GM12878 (cell line): Measurements from ENCODE around the gene MAD1L1.

ENCODE experiments used
- BACH1 ChIP-seq: fragments of 450-650 bp; IDR thresholded peaks from 2 replicates; pipeline ENCODE4 v1.6.1; 2017; ENCODE audit warnings: mild to moderate bottlenecking, borderline replicate concordance
- BCLAF1 ChIP-seq: fragments of 450-650 bp; IDR thresholded peaks from 2 replicates; pipeline ENCODE4 v1.6.1; 2017; ENCODE audit warnings: antibody characterized with exemption, mild to moderate bottlenecking, moderate library complexity
- JUND ChIP-seq: IDR thresholded peaks from 2 replicates; pipeline ENCODE4 v1.6.1; 2012; ENCODE audit warnings: low read depth, mild to moderate bottlenecking, low read length, improper control_type of control experiment, moderate library complexity
- MAX ChIP-seq: IDR thresholded peaks from 2 replicates; pipeline ENCODE4 v1.6.1; 2012; ENCODE audit warnings: low read depth, low read length, improper control_type of control experiment

GRCh38 chr7:2016761-2017480, 215.8 kb downstream of the MAD1L1 start:
- TF ChIP-seq BCLAF1 (no peak), BACH1 (no peak), JUND (no peak), MAX (no peak)
